WTC11 (cell line): ENCODE results near the gene ANKRD39. TPM values are rescaled to one million over a fixed set of nuclear protein-coding genes. Genes with fewer than 3 reads are reported as not detected.
"Not testable (repeated sequence)": the region's sequence is repeated elsewhere in the genome, so short reads cannot be mapped to it uniquely, and the experiment has no call there.

Source experiments
- ATAC-seq: fragments of 200-7000 bp; cut with Tn5 transposase; 2 replicates; pipeline ENCODE4 v1.10.0; 2021; ENCODE audit warnings: mild to moderate bottlenecking, moderate library complexity
- CTCF ChIA-PET: fragments of 300-600 bp; sonication (Branson Sonifier 250); formaldehyde crosslinking; loops from one replicate; lab custom pipeline; 2021; ENCODE audit warnings: antibody characterized with exemption; lab: Charles Lee
- POLR2A ChIA-PET: fragments of 350-600 bp; sonication (Branson Sonifier 250); formaldehyde crosslinking; loops from one replicate; lab custom pipeline; 2021; ENCODE audit warnings: antibody characterized with exemption; lab: Charles Lee
- DNase-seq: peaks from one replicate; pipeline ENCODE4 v3.0.0; 2021; ENCODE audit warnings: low spot score
- H3K27ac Mint-ChIP-seq: 2 replicates; pipeline ENCODE4 v1.8.0; 2021; ENCODE audit warnings: mixed read lengths
- H3K27me3 Mint-ChIP-seq: 2 replicates; pipeline ENCODE4 v1.8.0; 2021; ENCODE audit warnings: low read depth, mild to moderate bottlenecking, moderate library complexity, mixed read lengths
- H3K36me3 Mint-ChIP-seq: 2 replicates; pipeline ENCODE4 v1.8.0; 2021; ENCODE audit warnings: mixed read lengths
- H3K4me1 Mint-ChIP-seq: 2 replicates; pipeline ENCODE4 v1.8.0; 2022; ENCODE audit warnings: mixed read lengths
- H3K4me3 Mint-ChIP-seq: 2 replicates; pipeline ENCODE4 v1.8.0; 2021; ENCODE audit warnings: mild to moderate bottlenecking, moderate library complexity, mixed read lengths
- H3K9me3 Mint-ChIP-seq: 2 replicates; pipeline ENCODE4 v1.8.0; 2021; ENCODE audit warnings: mixed read lengths
- ATF1 ChIP-seq: sonication (generic); formaldehyde crosslinking; IDR thresholded peaks from 2 replicates; pipeline ENCODE4 v1.8.1; 2023; ENCODE audit warnings: mild to moderate bottlenecking, moderate library complexity, missing genetic modification reagents
- ELF4 ChIP-seq: sonication (generic); formaldehyde crosslinking; IDR thresholded peaks from 2 replicates; pipeline ENCODE4 v1.8.1; 2022; ENCODE audit warnings: low read depth, mild to moderate bottlenecking, moderate library complexity, missing genetic modification reagents
- FOXK1 ChIP-seq: sonication (generic); formaldehyde crosslinking; IDR thresholded peaks from 2 replicates; pipeline ENCODE4 v1.8.0; 2022; ENCODE audit warnings: mild to moderate bottlenecking, moderate library complexity, missing genetic modification reagents
- NFYB ChIP-seq: sonication (generic); formaldehyde crosslinking; conservative IDR thresholded peaks from 2 replicates; pipeline ENCODE4 v1.8.0; 2022; ENCODE audit warnings: low read depth, missing genetic modification reagents
- TCF7 ChIP-seq: sonication (generic); formaldehyde crosslinking; IDR thresholded peaks from 2 replicates; pipeline ENCODE4 v1.8.0; 2022; ENCODE audit warnings: mild to moderate bottlenecking, low read depth, missing genetic modification reagents, moderate library complexity
- TP53 ChIP-seq: sonication (generic); formaldehyde crosslinking; IDR thresholded peaks from 2 replicates; pipeline ENCODE4 v1.8.1; 2023; ENCODE audit warnings: mild to moderate bottlenecking, missing genetic modification reagents
- ZBTB21 ChIP-seq: sonication (generic); formaldehyde crosslinking; IDR thresholded peaks from 2 replicates; pipeline ENCODE4 v1.8.1; 2023; ENCODE audit warnings: mild to moderate bottlenecking, missing genetic modification reagents, borderline replicate concordance
- ZNF423 ChIP-seq: fragments of 250-450 bp; sonication (Bioruptor Pico); IDR thresholded peaks from 2 replicates; pipeline ENCODE4 v2.1.2; 2022; ENCODE audit warnings: mild to moderate bottlenecking, moderate library complexity
- total RNA-seq: library from RNA; stranded (reverse); gene quantifications from 3 replicates; pipeline ENCODE4 v1.2.3, GENCODE V29; 2021
- TF ChIP-seq, protein P1 (sequence below): sonication (generic); formaldehyde crosslinking; IDR thresholded peaks from 2 replicates; pipeline ENCODE4 v1.8.0; 2023; ENCODE audit warnings: missing genetic modification reagents
- TF ChIP-seq, protein P2 (sequence below): sonication (generic); formaldehyde crosslinking; IDR thresholded peaks from 2 replicates; pipeline ENCODE4 v1.8.0; 2022; ENCODE audit warnings: mild to moderate bottlenecking, missing genetic modification reagents
- TF ChIP-seq, protein P3 (sequence below): sonication (generic); formaldehyde crosslinking; IDR thresholded peaks from 2 replicates; pipeline ENCODE4 v1.8.1; 2022; ENCODE audit warnings: low read depth, mild to moderate bottlenecking, moderate library complexity, missing genetic modification reagents, borderline replicate concordance
- TF ChIP-seq, protein P4 (sequence below): sonication (generic); formaldehyde crosslinking; IDR thresholded peaks from 2 replicates; pipeline ENCODE4 v1.8.1; 2023; ENCODE audit warnings: mild to moderate bottlenecking, missing genetic modification reagents
- TF ChIP-seq, protein P5 (sequence below): sonication (generic); formaldehyde crosslinking; IDR thresholded peaks from 2 replicates; pipeline ENCODE4 v1.8.1; 2023; ENCODE audit warnings: mild to moderate bottlenecking, missing genetic modification reagents, moderate library complexity
- TF ChIP-seq, protein P6 (sequence below): fragments of 250-450 bp; sonication (Bioruptor Pico); IDR thresholded peaks from 2 replicates; pipeline ENCODE4 v2.1.2; 2022; ENCODE audit warnings: mild to moderate bottlenecking, moderate library complexity
- TF ChIP-seq, protein P7 (sequence below): sonication (generic); formaldehyde crosslinking; IDR thresholded peaks from 2 replicates; pipeline ENCODE4 v1.8.1; 2022; ENCODE audit warnings: mild to moderate bottlenecking, missing genetic modification reagents, moderate library complexity, borderline replicate concordance
- TF ChIP-seq, protein P8 (sequence below): sonication (generic); formaldehyde crosslinking; IDR thresholded peaks from 2 replicates; pipeline ENCODE4 v1.8.1; 2023; ENCODE audit warnings: mild to moderate bottlenecking, missing genetic modification reagents, borderline replicate concordance

Gene ANKRD39
- total RNA-seq, 1 experiment from 2014 or later: 17.9 TPM

DNA sequence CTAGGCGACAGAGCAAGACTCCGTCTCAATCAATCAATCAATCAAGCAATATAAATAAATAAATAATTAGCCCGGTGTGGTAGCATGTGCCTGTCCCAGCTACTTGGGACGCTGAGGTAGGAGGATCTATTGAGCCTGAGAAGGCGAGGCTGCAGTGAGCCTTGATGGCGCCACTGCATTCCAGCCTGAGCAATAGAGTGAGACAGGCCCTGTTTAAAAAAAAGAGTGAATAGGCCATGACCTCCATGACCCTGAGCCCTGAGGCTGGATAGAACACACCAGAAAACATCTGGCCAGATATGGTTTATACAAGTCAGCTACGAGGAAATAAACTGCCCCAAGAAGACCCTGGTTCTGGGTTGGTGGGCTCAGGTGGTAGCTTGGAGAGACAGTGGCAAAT lies 32.4 kb upstream of the ANKRD39 start:
- Mint-ChIP-seq H3K27ac (no peak overlapping the region), H3K4me1 (peaks cover 40% of the 10 kb centered on the region), H3K36me3 (no peaks in the 10 kb centered on the region), H3K9me3 (no peaks in the 10 kb centered on the region), H3K27me3 (no peaks in the 10 kb centered on the region; the same call in 1 of the 2 replicates), H3K4me3 (no peak overlapping the region)
- no peak for DNase-seq
- no peak for TF ChIP-seq NFYB
- TF ChIP-seq, protein P1, sequence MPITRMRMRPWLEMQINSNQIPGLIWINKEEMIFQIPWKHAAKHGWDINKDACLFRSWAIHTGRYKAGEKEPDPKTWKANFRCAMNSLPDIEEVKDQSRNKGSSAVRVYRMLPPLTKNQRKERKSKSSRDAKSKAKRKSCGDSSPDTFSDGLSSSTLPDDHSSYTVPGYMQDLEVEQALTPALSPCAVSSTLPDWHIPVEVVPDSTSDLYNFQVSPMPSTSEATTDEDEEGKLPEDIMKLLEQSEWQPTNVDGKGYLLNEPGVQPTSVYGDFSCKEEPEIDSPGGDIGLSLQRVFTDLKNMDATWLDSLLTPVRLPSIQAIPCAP: no peak
- TF ChIP-seq ATF1 (CRISPR knock-in tag): no peak
- TF ChIP-seq TP53 (CRISPR knock-in tag): no peak
- TF ChIP-seq, protein P2, sequence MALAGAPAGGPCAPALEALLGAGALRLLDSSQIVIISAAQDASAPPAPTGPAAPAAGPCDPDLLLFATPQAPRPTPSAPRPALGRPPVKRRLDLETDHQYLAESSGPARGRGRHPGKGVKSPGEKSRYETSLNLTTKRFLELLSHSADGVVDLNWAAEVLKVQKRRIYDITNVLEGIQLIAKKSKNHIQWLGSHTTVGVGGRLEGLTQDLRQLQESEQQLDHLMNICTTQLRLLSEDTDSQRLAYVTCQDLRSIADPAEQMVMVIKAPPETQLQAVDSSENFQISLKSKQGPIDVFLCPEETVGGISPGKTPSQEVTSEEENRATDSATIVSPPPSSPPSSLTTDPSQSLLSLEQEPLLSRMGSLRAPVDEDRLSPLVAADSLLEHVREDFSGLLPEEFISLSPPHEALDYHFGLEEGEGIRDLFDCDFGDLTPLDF (CRISPR knock-in tag): no peak
- TF ChIP-seq, protein P3, sequence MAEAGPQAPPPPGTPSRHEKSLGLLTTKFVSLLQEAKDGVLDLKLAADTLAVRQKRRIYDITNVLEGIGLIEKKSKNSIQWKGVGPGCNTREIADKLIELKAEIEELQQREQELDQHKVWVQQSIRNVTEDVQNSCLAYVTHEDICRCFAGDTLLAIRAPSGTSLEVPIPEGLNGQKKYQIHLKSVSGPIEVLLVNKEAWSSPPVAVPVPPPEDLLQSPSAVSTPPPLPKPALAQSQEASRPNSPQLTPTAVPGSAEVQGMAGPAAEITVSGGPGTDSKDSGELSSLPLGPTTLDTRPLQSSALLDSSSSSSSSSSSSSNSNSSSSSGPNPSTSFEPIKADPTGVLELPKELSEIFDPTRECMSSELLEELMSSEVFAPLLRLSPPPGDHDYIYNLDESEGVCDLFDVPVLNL (CRISPR knock-in tag): no peak
- TF ChIP-seq, protein P4, sequence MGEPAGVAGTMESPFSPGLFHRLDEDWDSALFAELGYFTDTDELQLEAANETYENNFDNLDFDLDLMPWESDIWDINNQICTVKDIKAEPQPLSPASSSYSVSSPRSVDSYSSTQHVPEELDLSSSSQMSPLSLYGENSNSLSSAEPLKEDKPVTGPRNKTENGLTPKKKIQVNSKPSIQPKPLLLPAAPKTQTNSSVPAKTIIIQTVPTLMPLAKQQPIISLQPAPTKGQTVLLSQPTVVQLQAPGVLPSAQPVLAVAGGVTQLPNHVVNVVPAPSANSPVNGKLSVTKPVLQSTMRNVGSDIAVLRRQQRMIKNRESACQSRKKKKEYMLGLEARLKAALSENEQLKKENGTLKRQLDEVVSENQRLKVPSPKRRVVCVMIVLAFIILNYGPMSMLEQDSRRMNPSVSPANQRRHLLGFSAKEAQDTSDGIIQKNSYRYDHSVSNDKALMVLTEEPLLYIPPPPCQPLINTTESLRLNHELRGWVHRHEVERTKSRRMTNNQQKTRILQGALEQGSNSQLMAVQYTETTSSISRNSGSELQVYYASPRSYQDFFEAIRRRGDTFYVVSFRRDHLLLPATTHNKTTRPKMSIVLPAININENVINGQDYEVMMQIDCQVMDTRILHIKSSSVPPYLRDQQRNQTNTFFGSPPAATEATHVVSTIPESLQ (CRISPR knock-in tag): no peak
- TF ChIP-seq, protein P5, sequence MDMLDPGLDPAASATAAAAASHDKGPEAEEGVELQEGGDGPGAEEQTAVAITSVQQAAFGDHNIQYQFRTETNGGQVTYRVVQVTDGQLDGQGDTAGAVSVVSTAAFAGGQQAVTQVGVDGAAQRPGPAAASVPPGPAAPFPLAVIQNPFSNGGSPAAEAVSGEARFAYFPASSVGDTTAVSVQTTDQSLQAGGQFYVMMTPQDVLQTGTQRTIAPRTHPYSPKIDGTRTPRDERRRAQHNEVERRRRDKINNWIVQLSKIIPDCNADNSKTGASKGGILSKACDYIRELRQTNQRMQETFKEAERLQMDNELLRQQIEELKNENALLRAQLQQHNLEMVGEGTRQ (CRISPR knock-in tag): no peak
- no peak for TF ChIP-seq ELF4 (CRISPR knock-in tag)
- TF ChIP-seq ZBTB21 (CRISPR knock-in tag): no peak
- CTCF ChIA-PET: interaction anchor here (0.7 to 2.2 kb wide), 4 partner anchors 9 to 61 kb away, joined by 3 to 18 read pairs (median 10); partner anchors contain the start of gene ANKRD39
- POLR2A ChIA-PET: interaction anchor here (1.4 kb wide), 1 partner anchor 21 kb away, joined by 4 read pairs; no protein-coding TSS in a partner anchor
- no peak for ATAC-seq

DNA sequence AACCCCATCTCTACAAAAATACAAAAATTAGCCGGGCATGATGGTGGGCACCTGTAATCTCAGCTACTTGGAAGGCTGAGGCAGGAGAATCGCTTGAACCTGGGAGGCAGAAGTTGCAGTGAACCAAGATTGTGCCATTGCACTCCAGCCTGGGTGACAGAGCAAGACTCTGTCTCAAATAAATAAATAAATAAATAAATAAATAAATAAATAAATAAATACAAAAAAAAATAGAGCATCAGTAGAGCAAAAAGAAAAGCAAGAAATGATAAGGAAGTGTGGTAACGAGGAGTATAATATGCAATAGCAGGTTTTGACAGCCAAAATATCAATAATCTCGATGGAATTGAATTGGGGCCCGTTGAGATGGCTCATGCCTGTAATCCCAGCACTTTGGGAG lies 31.7 kb upstream of the ANKRD39 start:
- ATAC-seq, POLR2A ChIA-PET, H3K36me3 Mint-ChIP-seq, DNase-seq, H3K27ac Mint-ChIP-seq, H3K4me3 Mint-ChIP-seq, H3K9me3 Mint-ChIP-seq, H3K27me3 Mint-ChIP-seq: not testable (repeated sequence)
- CTCF ChIA-PET: interaction anchor here (1.2 to 1.4 kb wide), 2 partner anchors 21 to 61 kb away, joined by 3 to 5 read pairs; no protein-coding TSS in a partner anchor
- H3K4me1 Mint-ChIP-seq: peaks cover 35% of the 10 kb centered on the region

DNA sequence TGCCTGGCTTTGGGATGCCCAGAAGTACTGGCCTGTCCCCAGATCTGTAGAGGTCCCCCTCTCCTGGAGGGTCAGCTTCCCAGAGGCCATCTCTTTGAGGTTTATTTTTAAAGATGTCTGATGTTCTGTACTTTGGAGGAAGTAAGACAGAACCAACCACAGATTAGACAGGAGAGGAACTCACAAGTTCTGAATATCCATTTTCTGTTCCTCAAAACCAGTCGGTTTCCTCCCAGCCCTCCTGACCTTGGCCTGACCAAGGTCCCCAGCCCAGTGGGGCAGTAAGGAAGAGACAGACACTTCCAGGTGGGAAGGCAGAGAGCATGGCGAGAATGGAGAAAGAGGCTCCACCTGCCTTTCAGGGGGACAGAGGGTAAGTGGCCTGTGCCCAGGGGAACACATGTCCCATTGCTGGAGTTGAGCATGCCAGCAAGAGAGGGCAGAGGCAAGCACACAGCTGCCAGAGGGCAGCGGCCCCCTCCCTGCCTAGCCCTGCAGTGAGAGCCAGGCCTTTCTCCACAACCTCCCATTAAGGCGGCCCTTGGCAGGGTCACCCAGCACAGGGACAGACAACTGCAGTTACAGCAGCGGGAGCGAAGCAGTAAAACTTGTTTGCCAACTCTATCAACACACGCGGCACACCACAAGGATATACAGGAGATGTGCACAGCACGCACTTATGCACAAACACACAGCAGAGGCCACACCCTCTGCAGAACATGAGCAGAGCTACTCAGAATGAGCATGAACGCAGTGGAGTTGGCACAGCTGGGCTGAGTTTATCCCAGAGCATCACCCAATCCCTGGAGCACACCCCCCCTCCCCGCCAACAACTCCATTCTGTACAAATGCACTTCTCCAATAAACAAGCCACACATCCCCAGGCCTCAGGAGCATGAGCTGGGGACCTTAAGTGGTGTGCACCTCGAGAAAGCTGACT lies 30.5 kb upstream of the ANKRD39 start:
- no peaks in the 10 kb centered on the region; the same call in 1 of the 2 replicates for H3K27me3 Mint-ChIP-seq
- TF ChIP-seq FOXK1 (no peak), TCF7 (CRISPR knock-in tag) (no peak), NFYB (no peak), ZNF423 (no peak)
- TF ChIP-seq, protein P6, sequence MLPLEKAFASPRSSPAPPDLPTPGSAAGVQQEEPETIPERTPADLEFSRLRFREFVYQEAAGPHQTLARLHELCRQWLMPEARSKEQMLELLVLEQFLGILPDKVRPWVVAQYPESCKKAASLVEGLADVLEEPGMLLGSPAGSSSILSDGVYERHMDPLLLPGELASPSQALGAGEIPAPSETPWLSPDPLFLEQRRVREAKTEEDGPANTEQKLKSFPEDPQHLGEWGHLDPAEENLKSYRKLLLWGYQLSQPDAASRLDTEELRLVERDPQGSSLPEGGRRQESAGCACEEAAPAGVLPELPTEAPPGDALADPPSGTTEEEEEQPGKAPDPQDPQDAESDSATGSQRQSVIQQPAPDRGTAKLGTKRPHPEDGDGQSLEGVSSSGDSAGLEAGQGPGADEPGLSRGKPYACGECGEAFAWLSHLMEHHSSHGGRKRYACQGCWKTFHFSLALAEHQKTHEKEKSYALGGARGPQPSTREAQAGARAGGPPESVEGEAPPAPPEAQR (CRISPR knock-in tag): no peak
- TF ChIP-seq, protein P7, sequence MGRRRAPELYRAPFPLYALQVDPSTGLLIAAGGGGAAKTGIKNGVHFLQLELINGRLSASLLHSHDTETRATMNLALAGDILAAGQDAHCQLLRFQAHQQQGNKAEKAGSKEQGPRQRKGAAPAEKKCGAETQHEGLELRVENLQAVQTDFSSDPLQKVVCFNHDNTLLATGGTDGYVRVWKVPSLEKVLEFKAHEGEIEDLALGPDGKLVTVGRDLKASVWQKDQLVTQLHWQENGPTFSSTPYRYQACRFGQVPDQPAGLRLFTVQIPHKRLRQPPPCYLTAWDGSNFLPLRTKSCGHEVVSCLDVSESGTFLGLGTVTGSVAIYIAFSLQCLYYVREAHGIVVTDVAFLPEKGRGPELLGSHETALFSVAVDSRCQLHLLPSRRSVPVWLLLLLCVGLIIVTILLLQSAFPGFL (CRISPR knock-in tag): no peak
- TF ChIP-seq, protein P8, sequence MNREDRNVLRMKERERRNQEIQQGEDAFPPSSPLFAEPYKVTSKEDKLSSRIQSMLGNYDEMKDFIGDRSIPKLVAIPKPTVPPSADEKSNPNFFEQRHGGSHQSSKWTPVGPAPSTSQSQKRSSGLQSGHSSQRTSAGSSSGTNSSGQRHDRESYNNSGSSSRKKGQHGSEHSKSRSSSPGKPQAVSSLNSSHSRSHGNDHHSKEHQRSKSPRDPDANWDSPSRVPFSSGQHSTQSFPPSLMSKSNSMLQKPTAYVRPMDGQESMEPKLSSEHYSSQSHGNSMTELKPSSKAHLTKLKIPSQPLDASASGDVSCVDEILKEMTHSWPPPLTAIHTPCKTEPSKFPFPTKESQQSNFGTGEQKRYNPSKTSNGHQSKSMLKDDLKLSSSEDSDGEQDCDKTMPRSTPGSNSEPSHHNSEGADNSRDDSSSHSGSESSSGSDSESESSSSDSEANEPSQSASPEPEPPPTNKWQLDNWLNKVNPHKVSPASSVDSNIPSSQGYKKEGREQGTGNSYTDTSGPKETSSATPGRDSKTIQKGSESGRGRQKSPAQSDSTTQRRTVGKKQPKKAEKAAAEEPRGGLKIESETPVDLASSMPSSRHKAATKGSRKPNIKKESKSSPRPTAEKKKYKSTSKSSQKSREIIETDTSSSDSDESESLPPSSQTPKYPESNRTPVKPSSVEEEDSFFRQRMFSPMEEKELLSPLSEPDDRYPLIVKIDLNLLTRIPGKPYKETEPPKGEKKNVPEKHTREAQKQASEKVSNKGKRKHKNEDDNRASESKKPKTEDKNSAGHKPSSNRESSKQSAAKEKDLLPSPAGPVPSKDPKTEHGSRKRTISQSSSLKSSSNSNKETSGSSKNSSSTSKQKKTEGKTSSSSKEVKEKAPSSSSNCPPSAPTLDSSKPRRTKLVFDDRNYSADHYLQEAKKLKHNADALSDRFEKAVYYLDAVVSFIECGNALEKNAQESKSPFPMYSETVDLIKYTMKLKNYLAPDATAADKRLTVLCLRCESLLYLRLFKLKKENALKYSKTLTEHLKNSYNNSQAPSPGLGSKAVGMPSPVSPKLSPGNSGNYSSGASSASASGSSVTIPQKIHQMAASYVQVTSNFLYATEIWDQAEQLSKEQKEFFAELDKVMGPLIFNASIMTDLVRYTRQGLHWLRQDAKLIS (CRISPR knock-in tag): no peak
- TF ChIP-seq, all 79 proteins: peak for 0

More for the DNA sequence above, 30.5 kb upstream of the ANKRD39 start:
- ATAC-seq (no peak), DNase-seq (no peak)
- Mint-ChIP-seq H3K9me3 (no peaks in the 10 kb centered on the region), H3K27ac (peak overlapping the region; percentile 34; the same call in 1 of the 2 replicates), H3K4me1 (peaks cover 35% of the 10 kb centered on the region), H3K36me3 (no peaks in the 10 kb centered on the region), H3K4me3 (no peak overlapping the region)
- ChIA-PET POLR2A (no interaction called here), CTCF (interaction anchor here (1.0 to 1.9 kb wide), 6 partner anchors 14 to 63 kb away, joined by 3 to 7 read pairs (median 4); partner anchors contain the start of gene ANKRD39)
